LNCaP clone FGC (cell line): ENCODE data around the gene BMP4.

Experiments
- DNase-seq: peaks from one replicate; pipeline ENCODE4 v3.0.0-alpha.2; 2011; ENCODE audit warnings: low read depth
- H3K4me3 ChIP-seq: 2 replicates; pipeline ENCODE4 v1.5.1; 2011; ENCODE audit warnings: mild to moderate bottlenecking, low read depth, low read length, control low read depth
- CTCF ChIP-seq: IDR thresholded peaks from 2 replicates; pipeline ENCODE4 v1.5.1; 2012; ENCODE audit warnings: mild to moderate bottlenecking; ENCODE audit not compliant: control insufficient read depth, insufficient read depth; ENCODE audit errors: extremely low read depth

The BMP4 gene

GRCh38 chr14:53955671-53956426 is 776 bp downstream of the BMP4 start:
- no peak overlapping the region for H3K4me3 ChIP-seq
- no peak for DNase-seq
- no peak for TF ChIP-seq CTCF

- TF ChIP-seq CTCF, result no peak
- no peak overlapping the region for H3K4me3 ChIP-seq
- no peak for DNase-seq
Observed at GRCh38 chr14:53955229-53955556, 1.4 kb downstream of the BMP4 start.

GRCh38 chr14:53954551-53955228 is 1.9 kb downstream of the BMP4 start:
- peak; percentile 11; the same call in 1 of the 2 replicates for TF ChIP-seq CTCF
- DNase-seq, result no peak

GRCh38 chr14:53953828-53954550 is 2.6 kb downstream of the BMP4 start:
- no peak for DNase-seq
- TF ChIP-seq CTCF, result no peak
- H3K4me3 ChIP-seq, result peak overlapping the region; percentile 46

More at GRCh38 chr14:53954551-53955228, 1.9 kb downstream of the BMP4 start:
- H3K4me3 ChIP-seq, result no peak overlapping the region

GRCh38 chr14:53953002-53953827 is 3.4 kb downstream of the BMP4 start:
- peak overlapping the region; percentile 46 for H3K4me3 ChIP-seq
- no peak for DNase-seq
- TF ChIP-seq CTCF, result no peak

GRCh38 chr14:53952533-53952932 is 4.1 kb downstream of the BMP4 start:
- peak overlapping the region; percentile 46 for H3K4me3 ChIP-seq
- DNase-seq, result no peak
- TF ChIP-seq CTCF, result no peak
